ENCODE measurements around the gene MAP4K3.

DNA sequence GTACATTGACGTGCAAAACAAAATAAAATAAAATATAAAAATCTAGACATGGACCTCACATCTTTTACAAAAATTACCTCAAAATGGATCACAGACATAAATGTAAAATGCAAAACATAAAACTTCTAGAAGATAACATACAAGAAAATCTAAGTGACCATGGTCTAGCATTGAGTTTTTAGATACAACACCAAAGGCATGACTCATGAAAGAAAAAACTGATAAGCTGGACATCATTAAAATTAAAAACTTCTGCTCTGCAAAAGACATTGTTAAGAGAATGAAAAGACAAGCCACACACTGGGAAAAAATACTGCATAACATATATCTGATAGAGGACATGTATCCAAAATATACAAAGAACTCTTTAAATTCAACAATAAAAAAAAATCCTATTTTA, 14.4 kb downstream of the MAP4K3 start:
- TF ChIP-seq EZH2 (IDR thresholded peaks at IDR 0.05) (no peak), POLR2AphosphoS5 (IDR thresholded peaks at IDR 0.05; ENCODE audit: borderline replicate concordance, low read depth, low read length) (no peak), FOXP2 (optimal IDR thresholded peaks at IDR 0.05; ENCODE audit: control extremely low read depth, extremely low read length, insufficient read depth) (no peak)

All from SK-N-MC (cell line).